ENCODE results near the gene GINS3. TPM values are rescaled to one million over a fixed set of nuclear protein-coding genes. Genes with fewer than 3 reads are reported as not detected.

The GINS3 gene
- total RNA-seq, 1 experiment from 2014 or later = 17.5 TPM

DNA sequence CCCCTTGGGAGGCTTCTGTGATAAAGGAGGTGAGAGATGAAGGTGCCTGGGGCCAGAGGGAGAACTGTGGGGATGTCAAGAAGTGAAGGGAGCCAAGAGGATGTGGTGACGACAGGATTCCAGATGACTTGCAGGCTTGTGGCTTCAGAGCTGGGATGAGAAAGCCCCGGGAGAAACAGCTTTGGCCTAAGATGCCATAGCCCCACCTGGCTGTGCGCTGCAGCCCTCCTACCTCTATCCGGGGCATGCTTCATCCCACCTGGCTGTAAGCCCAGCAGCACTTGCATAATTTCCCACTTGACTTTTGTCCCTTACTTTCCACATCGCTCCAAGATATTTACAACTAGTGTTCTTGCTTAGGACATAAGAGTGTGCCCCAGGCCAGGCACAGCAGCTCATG, 29.3 kb downstream of the GINS3 start:
- Histone ChIP-seq H2AFZ (ENCODE audit: low read length) (no peak overlapping the region), H3F3A (ENCODE audit: low read length, unreplicated experiment) (no peaks in the 10 kb centered on the region), H3K36me3 (ENCODE audit: low read depth, low read length) (no peaks in the 10 kb centered on the region), H3K4me1 (ENCODE audit: insufficient read depth, low read length) (peaks cover 26% of the 10 kb centered on the region), H3K9ac (ENCODE audit: low read length) (no peak overlapping the region), H3K79me2 (ENCODE audit: low read length) (no peaks in the 10 kb centered on the region), H3K27ac (ENCODE audit: low read length) (peak overlapping the region; percentile 44), H3K9me3 (ENCODE audit: low read length) (no peaks in the 10 kb centered on the region), H4K20me1 (ENCODE audit: low read length) (no peaks in the 10 kb centered on the region), H3K9me2 (replicated peaks; ENCODE audit: low read length) (no peaks in the 10 kb centered on the region), H3K27me3 (ENCODE audit: low read length) (no peaks in the 10 kb centered on the region), H3K4me3 (ENCODE audit: low read length) (no peak overlapping the region), H3K4me2 (ENCODE audit: low read length) (no peak overlapping the region)
- CTCF ChIA-PET = no interaction called here
- BruUV-seq (replicated peaks) = no TSS peak
- intact Hi-C loops (cut with micrococcal nuclease) = no loop called here
- DNase-seq (peak; percentile 82), ATAC-seq (peak; percentile 67)
- TF ChIP-seq EZH2 (IDR thresholded peaks at IDR 0.05; ENCODE audit: low read length, unreplicated experiment) (no peak), EZH2phosphoT487 (IDR thresholded peaks at IDR 0.05; ENCODE audit: borderline replicate concordance, low read length) (no peak)
- TF ChIP-seq, protein P1, sequence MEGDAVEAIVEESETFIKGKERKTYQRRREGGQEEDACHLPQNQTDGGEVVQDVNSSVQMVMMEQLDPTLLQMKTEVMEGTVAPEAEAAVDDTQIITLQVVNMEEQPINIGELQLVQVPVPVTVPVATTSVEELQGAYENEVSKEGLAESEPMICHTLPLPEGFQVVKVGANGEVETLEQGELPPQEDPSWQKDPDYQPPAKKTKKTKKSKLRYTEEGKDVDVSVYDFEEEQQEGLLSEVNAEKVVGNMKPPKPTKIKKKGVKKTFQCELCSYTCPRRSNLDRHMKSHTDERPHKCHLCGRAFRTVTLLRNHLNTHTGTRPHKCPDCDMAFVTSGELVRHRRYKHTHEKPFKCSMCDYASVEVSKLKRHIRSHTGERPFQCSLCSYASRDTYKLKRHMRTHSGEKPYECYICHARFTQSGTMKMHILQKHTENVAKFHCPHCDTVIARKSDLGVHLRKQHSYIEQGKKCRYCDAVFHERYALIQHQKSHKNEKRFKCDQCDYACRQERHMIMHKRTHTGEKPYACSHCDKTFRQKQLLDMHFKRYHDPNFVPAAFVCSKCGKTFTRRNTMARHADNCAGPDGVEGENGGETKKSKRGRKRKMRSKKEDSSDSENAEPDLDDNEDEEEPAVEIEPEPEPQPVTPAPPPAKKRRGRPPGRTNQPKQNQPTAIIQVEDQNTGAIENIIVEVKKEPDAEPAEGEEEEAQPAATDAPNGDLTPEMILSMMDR (conservative IDR thresholded peaks at IDR 0.05; ENCODE audit: low read depth, low read length) = 0 out of 2 replicates have a peak, but pooled peaks have one; percentile 22
- POLR2A ChIA-PET (ENCODE audit: unreplicated experiment) = interaction anchor here (0.6 kb wide), 1 partner anchor 21 kb away, joined by 5 read pairs; no protein-coding TSS in a partner anchor

DNA sequence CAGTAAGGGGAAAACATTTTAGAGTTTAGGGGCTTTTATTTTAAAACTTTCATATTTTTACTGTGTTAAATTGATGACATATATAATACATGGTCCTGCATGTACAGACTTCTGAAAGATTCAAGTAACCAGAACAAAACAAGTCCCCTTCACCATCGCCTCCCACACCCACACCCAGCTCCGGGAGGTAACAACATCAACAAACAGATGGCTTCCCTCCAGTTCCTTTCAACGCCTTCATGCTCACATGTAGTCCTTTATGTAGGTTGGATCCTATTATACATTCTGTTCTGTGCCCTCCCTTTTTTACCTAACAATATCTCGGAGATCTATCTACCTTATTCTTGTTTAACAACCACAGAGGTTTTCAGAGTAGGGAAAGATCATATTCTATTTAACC, 30.5 kb downstream of the GINS3 start:
- Histone ChIP-seq H4K20me1 (ENCODE audit: low read length) (no peaks in the 10 kb centered on the region), H3K36me3 (ENCODE audit: low read depth, low read length) (no peaks in the 10 kb centered on the region), H3K4me3 (ENCODE audit: low read length) (no peak overlapping the region), H3K27me3 (ENCODE audit: low read length) (no peaks in the 10 kb centered on the region), H3K9me2 (replicated peaks; ENCODE audit: low read length) (no peaks in the 10 kb centered on the region), H3F3A (ENCODE audit: low read length, unreplicated experiment) (no peaks in the 10 kb centered on the region), H3K9ac (ENCODE audit: low read length) (no peak overlapping the region), H3K4me1 (ENCODE audit: insufficient read depth, low read length) (peaks cover 26% of the 10 kb centered on the region), H2AFZ (ENCODE audit: low read length) (no peak overlapping the region), H3K79me2 (ENCODE audit: low read length) (no peaks in the 10 kb centered on the region), H3K9me3 (ENCODE audit: low read length) (no peaks in the 10 kb centered on the region), H3K27ac (ENCODE audit: low read length) (no peak overlapping the region), H3K4me2 (ENCODE audit: low read length) (no peak overlapping the region)
- POLR2A ChIA-PET (ENCODE audit: unreplicated experiment) = no interaction called here
- DNase-seq (no peak), ATAC-seq (no peak)
- intact Hi-C loops (cut with micrococcal nuclease) = no loop called here
- TF ChIP-seq EZH2 (IDR thresholded peaks at IDR 0.05; ENCODE audit: low read length, unreplicated experiment) (no peak), EZH2phosphoT487 (IDR thresholded peaks at IDR 0.05; ENCODE audit: borderline replicate concordance, low read length) (no peak)
- CTCF ChIA-PET = no interaction called here
- no TSS peak for BruUV-seq (replicated peaks)

DNA sequence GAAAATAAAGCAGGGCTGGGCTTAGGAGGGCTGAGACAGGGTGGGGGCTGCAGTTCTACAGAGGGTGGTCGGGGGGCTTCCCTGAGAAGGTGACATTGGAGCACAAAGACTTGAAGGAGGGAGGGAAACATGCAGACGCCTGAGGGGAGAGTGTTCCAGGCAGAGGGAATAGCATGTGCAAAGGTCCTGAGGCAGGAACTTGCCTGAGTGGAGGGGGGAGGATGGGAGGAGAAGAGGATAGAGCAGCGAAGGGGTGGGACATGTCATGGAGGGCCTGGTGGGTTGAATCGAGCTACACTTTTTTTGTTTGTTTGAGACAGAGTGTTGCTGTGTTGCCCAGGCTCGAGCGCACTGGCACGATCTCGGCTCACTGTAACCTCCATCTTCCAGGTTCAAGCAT, 33.0 kb downstream of the GINS3 start:
- H3K9me3 ChIP-seq (ENCODE audit: low read length) = no peaks in the 10 kb centered on the region
- no peaks in the 10 kb centered on the region for H3K27me3 ChIP-seq (ENCODE audit: low read length)
- no peaks in the 10 kb centered on the region for H4K20me1 ChIP-seq (ENCODE audit: low read length)
- intact Hi-C loops (cut with micrococcal nuclease) = no loop called here
- no peak overlapping the region for H3K9ac ChIP-seq (ENCODE audit: low read length)
- H3K27ac ChIP-seq (ENCODE audit: low read length) = no peak overlapping the region
- TF ChIP-seq EZH2phosphoT487 (IDR thresholded peaks at IDR 0.05; ENCODE audit: borderline replicate concordance, low read length) = no peak
- TF ChIP-seq, protein P1 (conservative IDR thresholded peaks at IDR 0.05; ENCODE audit: low read depth, low read length) = no peak
- no peak for TF ChIP-seq EZH2 (IDR thresholded peaks at IDR 0.05; ENCODE audit: low read length, unreplicated experiment)
- H3K36me3 ChIP-seq (ENCODE audit: low read depth, low read length) = no peaks in the 10 kb centered on the region
- no peak overlapping the region for H3K4me3 ChIP-seq (ENCODE audit: low read length)
- no peaks in the 10 kb centered on the region for H3K9me2 ChIP-seq (replicated peaks; ENCODE audit: low read length)
- peaks cover 13% of the 10 kb centered on the region for H3K4me1 ChIP-seq (ENCODE audit: insufficient read depth, low read length)
- no peaks in the 10 kb centered on the region for H3F3A ChIP-seq (ENCODE audit: low read length, unreplicated experiment)
- no peaks in the 10 kb centered on the region for H3K79me2 ChIP-seq (ENCODE audit: low read length)
- H2AFZ ChIP-seq (ENCODE audit: low read length) = no peak overlapping the region
- ATAC-seq = no peak
- POLR2A ChIA-PET (ENCODE audit: unreplicated experiment) = no interaction called here
- DNase-seq = no peak
- CTCF ChIA-PET = no interaction called here
- H3K4me2 ChIP-seq (ENCODE audit: low read length) = no peak overlapping the region
- BruUV-seq (replicated peaks) = no TSS peak
